Measurements from ENCODE around the gene LMAN2.
A peak's percentile ranks its signal among the peaks of the same experiment; 100 is the strongest.

Gene LMAN2

GRCh38 chr5:177351392-177352329 is at the start of gene LMAN2:
TSS of gene LMAN2 (minus strand) at chr5:177351668. CDS start at chr5:177351647, 21 bp downstream.
- Histone ChIP-seq H3K4me1 (peaks cover 0 to 49% (median 27%) of the 10 kb centered on the region in 4 donors), H3K9me3 (no peaks in the 10 kb centered on the region), H3K27me3 (no peaks in the 10 kb centered on the region), H3K36me3 (peaks cover 7 to 20% (median 8%) of the 10 kb centered on the region in 3 donors), H3K4me3 (peak within 1 kb of the TSS; percentile 70 to 90), H3K27ac (peak within 1 kb of the TSS; percentile 90 to 92)
- intact Hi-C loops (cut with DNase I; ENCODE audit: low total_unique reads), result no loop called here
- no peak for TF ChIP-seq CTCF (IDR thresholded peaks at IDR 0.05)
- DNase-seq, result peak; percentile 93 to 95

GRCh38 chr5:177399997-177400868 is 48.8 kb upstream of the LMAN2 start, which contains the start of gene PFN3:
TSS of gene PFN3 (minus strand) at chr5:177400661. CDS start at chr5:177400576, 85 bp downstream.
- no peak for DNase-seq
- no peak for TF ChIP-seq CTCF (IDR thresholded peaks at IDR 0.05)
- intact Hi-C loops (cut with DNase I; ENCODE audit: low total_unique reads), result no loop called here
- peaks cover 0 to 38% (median 34%) of the 10 kb centered on the region in 4 donors for H3K4me1 ChIP-seq
- H3K9me3 ChIP-seq, result no peaks in the 10 kb centered on the region
- H3K27me3 ChIP-seq, result peaks cover 7 to 95% of the 10 kb centered on the region in 2 donors
- no peak within 1 kb of the TSS for H3K27ac ChIP-seq
- H3K36me3 ChIP-seq, result no peaks in the 10 kb centered on the region
- no peak within 1 kb of the TSS for H3K4me3 ChIP-seq

GRCh38 chr5:177397875-177398390 is 46.5 kb upstream of the LMAN2 start:
- DNase-seq, result no peak
- no peak overlapping the region for H3K4me3 ChIP-seq
- TF ChIP-seq CTCF (IDR thresholded peaks at IDR 0.05), result no peak
- peaks cover 0 to 19% (median 15%) of the 10 kb centered on the region in 4 donors for H3K4me1 ChIP-seq
- no peaks in the 10 kb centered on the region for H3K9me3 ChIP-seq
- H3K27ac ChIP-seq, result no peak overlapping the region
- peaks cover 7 to 76% of the 10 kb centered on the region in 2 donors for H3K27me3 ChIP-seq
- no peaks in the 10 kb centered on the region for H3K36me3 ChIP-seq
- intact Hi-C loops (cut with DNase I; ENCODE audit: low total_unique reads), result no loop called here

- Histone ChIP-seq H3K36me3 (no peaks in the 10 kb centered on the region), H3K27me3 (peaks cover 7 to 64% of the 10 kb centered on the region in 2 donors), H3K4me3 (no peak overlapping the region), H3K4me1 (peaks cover 0 to 9% (median 6%) of the 10 kb centered on the region in 4 donors), H3K27ac (no peak overlapping the region), H3K9me3 (no peaks in the 10 kb centered on the region)
- no peak for TF ChIP-seq CTCF (IDR thresholded peaks at IDR 0.05)
- no peak for DNase-seq
- intact Hi-C loops (cut with DNase I; ENCODE audit: low total_unique reads), result no loop called here
These were observed 45.3 kb upstream of the LMAN2 start for GRCh38 chr5:177396807-177397206.

- H3K27ac ChIP-seq, result no peak overlapping the region
- peaks cover 0 to 9% (median 6%) of the 10 kb centered on the region in 4 donors for H3K4me1 ChIP-seq
- no peaks in the 10 kb centered on the region for H3K9me3 ChIP-seq
- intact Hi-C loops (cut with DNase I; ENCODE audit: low total_unique reads), result no loop called here
- no peak for DNase-seq
- H3K27me3 ChIP-seq, result peaks cover 7 to 57% of the 10 kb centered on the region in 2 donors
- H3K4me3 ChIP-seq, result no peak overlapping the region
- no peak for TF ChIP-seq CTCF (IDR thresholded peaks at IDR 0.05)
- H3K36me3 ChIP-seq, result no peaks in the 10 kb centered on the region
These were observed 44.6 kb upstream of the LMAN2 start for GRCh38 chr5:177396078-177396477.

All from tibial artery (tissue), 4 donors.